Neural crest cell (in vitro differentiated cells): ENCODE data around the gene PARP15. TPM values are rescaled to one million over a fixed set of nuclear protein-coding genes. Genes with fewer than 3 reads are reported as not detected.
A peak's percentile ranks its signal among the peaks of the same experiment; 100 is the strongest.

Source experiments
- DNase-seq: peaks from one replicate; pipeline ENCODE4 v3.0.0; 2021; ENCODE audit warnings: low read depth, mixed read lengths, low spot score
- H3K27ac Mint-ChIP-seq: one replicate; pipeline ENCODE4 v1.8.0; 2021; ENCODE audit warnings: mild to moderate bottlenecking, mixed read lengths; ENCODE audit not compliant: unreplicated experiment
- H3K27me3 Mint-ChIP-seq: 2 replicates; pipeline ENCODE4 v1.8.0; 2021; ENCODE audit warnings: low read depth, mild to moderate bottlenecking, mixed read lengths
- H3K36me3 Mint-ChIP-seq: 2 replicates; pipeline ENCODE4 v1.8.0; 2021; ENCODE audit warnings: low read depth, mild to moderate bottlenecking, mixed read lengths
- H3K4me1 Mint-ChIP-seq: 2 replicates; pipeline ENCODE4 v1.8.0; 2021; ENCODE audit warnings: mixed read lengths
- H3K4me3 Mint-ChIP-seq: one replicate; pipeline ENCODE4 v1.8.0; 2021; ENCODE audit warnings: mild to moderate bottlenecking, mixed read lengths
- H3K9me3 Mint-ChIP-seq: 2 replicates; pipeline ENCODE4 v1.8.0; 2021; ENCODE audit warnings: mixed read lengths
- total RNA-seq: library from RNA; stranded (reverse); gene quantifications from 2 replicates; pipeline ENCODE4 v1.2.1, GENCODE V29; 2021
- TF ChIP-seq, protein P1 (sequence below): fragments of 200-600 bp; sonication (generic); conservative IDR thresholded peaks from 2 replicates; pipeline ENCODE4 v1.5.0; 2021; ENCODE audit warnings: antibody characterized with exemption, mild to moderate bottlenecking

Gene PARP15
- total RNA-seq, 1 donor from 2014 or later: not detected

- H3K27ac Mint-ChIP-seq: peak overlapping the region; percentile 37
- H3K27me3 Mint-ChIP-seq: no peaks in the 10 kb centered on the region
- TF ChIP-seq, protein P1, sequence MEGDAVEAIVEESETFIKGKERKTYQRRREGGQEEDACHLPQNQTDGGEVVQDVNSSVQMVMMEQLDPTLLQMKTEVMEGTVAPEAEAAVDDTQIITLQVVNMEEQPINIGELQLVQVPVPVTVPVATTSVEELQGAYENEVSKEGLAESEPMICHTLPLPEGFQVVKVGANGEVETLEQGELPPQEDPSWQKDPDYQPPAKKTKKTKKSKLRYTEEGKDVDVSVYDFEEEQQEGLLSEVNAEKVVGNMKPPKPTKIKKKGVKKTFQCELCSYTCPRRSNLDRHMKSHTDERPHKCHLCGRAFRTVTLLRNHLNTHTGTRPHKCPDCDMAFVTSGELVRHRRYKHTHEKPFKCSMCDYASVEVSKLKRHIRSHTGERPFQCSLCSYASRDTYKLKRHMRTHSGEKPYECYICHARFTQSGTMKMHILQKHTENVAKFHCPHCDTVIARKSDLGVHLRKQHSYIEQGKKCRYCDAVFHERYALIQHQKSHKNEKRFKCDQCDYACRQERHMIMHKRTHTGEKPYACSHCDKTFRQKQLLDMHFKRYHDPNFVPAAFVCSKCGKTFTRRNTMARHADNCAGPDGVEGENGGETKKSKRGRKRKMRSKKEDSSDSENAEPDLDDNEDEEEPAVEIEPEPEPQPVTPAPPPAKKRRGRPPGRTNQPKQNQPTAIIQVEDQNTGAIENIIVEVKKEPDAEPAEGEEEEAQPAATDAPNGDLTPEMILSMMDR: no peak
- no peaks in the 10 kb centered on the region for H3K36me3 Mint-ChIP-seq
- H3K4me1 Mint-ChIP-seq: peaks cover 9% of the 10 kb centered on the region
- DNase-seq: no peak
- no peaks in the 10 kb centered on the region for H3K9me3 Mint-ChIP-seq
- no peak overlapping the region for H3K4me3 Mint-ChIP-seq
Observed at GRCh38 chr3:122590610-122591009, 13.2 kb downstream of the PARP15 start.

GRCh38 chr3:122594025-122594424, 16.6 kb downstream of the PARP15 start:
- Mint-ChIP-seq H3K4me3 (no peak overlapping the region), H3K27ac (no peak overlapping the region), H3K36me3 (no peaks in the 10 kb centered on the region), H3K9me3 (no peaks in the 10 kb centered on the region), H3K27me3 (peaks cover 2% of the 10 kb centered on the region), H3K4me1 (peaks cover 9% of the 10 kb centered on the region)
- TF ChIP-seq, protein P1: no peak
- DNase-seq: no peak

GRCh38 chr3:122598151-122598550, 20.7 kb downstream of the PARP15 start:
- TF ChIP-seq, protein P1: no peak
- no peak for DNase-seq
- Mint-ChIP-seq H3K27ac (no peak overlapping the region), H3K9me3 (no peaks in the 10 kb centered on the region), H3K36me3 (no peaks in the 10 kb centered on the region), H3K4me1 (no peaks in the 10 kb centered on the region), H3K4me3 (no peak overlapping the region), H3K27me3 (peaks cover 17% of the 10 kb centered on the region)

GRCh38 chr3:122598556-122598955, 21.1 kb downstream of the PARP15 start:
- H3K9me3 Mint-ChIP-seq: no peaks in the 10 kb centered on the region
- H3K36me3 Mint-ChIP-seq: no peaks in the 10 kb centered on the region
- H3K27ac Mint-ChIP-seq: no peak overlapping the region
- H3K27me3 Mint-ChIP-seq: peaks cover 17% of the 10 kb centered on the region
- no peaks in the 10 kb centered on the region for H3K4me1 Mint-ChIP-seq
- no peak for DNase-seq
- TF ChIP-seq, protein P1: no peak
- no peak overlapping the region for H3K4me3 Mint-ChIP-seq

DNA sequence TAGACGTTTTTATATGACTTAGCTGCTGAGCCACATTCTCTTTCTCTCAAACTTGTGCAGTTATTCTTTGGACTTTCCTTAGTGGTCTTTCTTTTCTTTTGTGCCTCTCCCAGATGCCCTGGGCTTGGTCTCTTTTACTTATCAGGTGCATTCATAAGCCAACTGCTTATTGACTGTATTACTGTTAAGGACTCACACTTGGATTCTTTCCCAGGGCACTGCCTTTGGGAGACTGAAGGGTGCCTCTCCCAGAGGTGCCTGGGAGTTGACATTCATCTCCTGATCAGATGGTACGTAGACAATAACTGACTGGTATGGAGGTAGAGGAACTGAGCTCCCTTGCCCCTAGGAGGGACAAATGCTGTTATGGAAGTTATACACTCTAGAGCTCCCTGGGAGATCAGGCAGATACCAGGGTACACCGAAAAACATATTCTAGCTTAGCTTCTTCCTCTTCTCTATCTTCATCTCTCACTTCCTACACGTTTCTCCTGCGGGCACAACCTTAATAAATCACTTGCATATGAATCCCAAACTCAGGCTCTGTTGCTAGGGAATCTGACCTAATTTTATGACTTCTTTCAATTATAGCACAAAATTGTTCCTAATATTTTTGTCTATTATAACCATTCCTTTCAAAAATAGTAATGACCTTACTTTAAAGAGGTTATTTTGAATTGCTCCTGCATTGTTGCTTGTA, 24.7 kb downstream of the PARP15 start:
- Mint-ChIP-seq H3K9me3 (no peaks in the 10 kb centered on the region), H3K27ac (no peak overlapping the region), H3K4me1 (no peaks in the 10 kb centered on the region), H3K4me3 (no peak overlapping the region), H3K27me3 (peaks cover 14% of the 10 kb centered on the region), H3K36me3 (no peaks in the 10 kb centered on the region)
- no peak for DNase-seq
- TF ChIP-seq, protein P1: no peak
